Fibroblast of villous mesenchyme (primary cell): ENCODE measurements around the gene MTARC1. TPM values are rescaled to one million over a fixed set of nuclear protein-coding genes. Genes with fewer than 3 reads are reported as not detected.

Source experiments
- DNase-seq: peaks from one replicate; pipeline ENCODE4 v3.0.0-alpha.2; 2010; ENCODE audit warnings: low read depth
- H3K4me3 ChIP-seq: 2 replicates; pipeline ENCODE4 v1.5.1; 2011; ENCODE audit warnings: low read depth, mild to moderate bottlenecking, low read length
- total RNA-seq: library from RNA; depleted of rRNA; stranded (reverse); fragments of >200 nt; gene quantifications from 2 replicates; pipeline ENCODE4 v1.2.3, GENCODE V29; 2012
- TF ChIP-seq, protein P1 (sequence below): IDR thresholded peaks from 2 replicates; pipeline ENCODE4 v1.5.1; 2012; ENCODE audit warnings: low read depth, mild to moderate bottlenecking, low read length; ENCODE audit not compliant: insufficient read depth

Gene MTARC1
- total RNA-seq, 1 donor = 1.7 TPM

DNA sequence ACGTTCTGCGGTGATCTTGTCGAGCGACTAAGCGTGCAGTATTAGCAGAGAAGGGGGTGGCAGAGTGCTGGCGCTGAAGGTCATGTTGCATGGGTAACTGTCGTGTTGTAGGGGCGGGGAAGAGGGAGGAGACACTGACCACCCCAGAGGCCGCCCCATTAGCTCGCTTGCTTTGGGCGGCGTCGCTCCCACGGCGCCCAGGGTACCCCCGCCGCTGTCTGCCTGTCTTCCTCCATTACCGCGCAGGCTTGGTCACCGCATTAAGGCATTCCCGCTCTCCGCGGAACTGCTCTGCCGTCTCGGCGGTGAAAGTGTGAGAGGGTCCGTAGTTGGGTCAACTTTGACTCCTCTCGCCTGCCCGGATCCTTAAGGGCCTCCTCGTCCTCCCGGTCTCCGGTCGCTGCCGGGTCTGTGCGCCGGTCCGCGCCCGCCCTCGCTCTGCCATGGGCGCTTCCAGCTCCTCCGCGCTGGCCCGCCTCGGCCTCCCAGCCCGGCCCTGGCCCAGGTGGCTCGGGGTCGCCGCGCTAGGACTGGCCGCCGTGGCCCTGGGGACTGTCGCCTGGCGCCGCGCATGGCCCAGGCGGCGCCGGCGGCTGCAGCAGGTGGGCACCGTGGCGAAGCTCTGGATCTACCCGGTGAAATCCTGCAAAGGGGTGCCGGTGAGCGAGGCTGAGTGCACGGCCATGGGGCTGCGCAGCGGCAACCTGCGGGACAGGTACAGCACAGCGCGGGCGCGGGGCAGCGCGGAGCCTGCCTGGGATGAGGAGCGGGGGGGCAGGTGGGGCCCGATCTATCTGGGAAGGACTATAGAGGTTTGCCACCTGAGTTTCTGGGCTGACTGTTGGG is 38.4 kb upstream of the MTARC1 start, which contains the start of gene MTARC2:
Gene MTARC2, plus strand, starts transcription at position 234 of the 846 bp plus-strand sequence. Its CDS starts 210 bp downstream, at position 444.
- TF ChIP-seq, protein P1, sequence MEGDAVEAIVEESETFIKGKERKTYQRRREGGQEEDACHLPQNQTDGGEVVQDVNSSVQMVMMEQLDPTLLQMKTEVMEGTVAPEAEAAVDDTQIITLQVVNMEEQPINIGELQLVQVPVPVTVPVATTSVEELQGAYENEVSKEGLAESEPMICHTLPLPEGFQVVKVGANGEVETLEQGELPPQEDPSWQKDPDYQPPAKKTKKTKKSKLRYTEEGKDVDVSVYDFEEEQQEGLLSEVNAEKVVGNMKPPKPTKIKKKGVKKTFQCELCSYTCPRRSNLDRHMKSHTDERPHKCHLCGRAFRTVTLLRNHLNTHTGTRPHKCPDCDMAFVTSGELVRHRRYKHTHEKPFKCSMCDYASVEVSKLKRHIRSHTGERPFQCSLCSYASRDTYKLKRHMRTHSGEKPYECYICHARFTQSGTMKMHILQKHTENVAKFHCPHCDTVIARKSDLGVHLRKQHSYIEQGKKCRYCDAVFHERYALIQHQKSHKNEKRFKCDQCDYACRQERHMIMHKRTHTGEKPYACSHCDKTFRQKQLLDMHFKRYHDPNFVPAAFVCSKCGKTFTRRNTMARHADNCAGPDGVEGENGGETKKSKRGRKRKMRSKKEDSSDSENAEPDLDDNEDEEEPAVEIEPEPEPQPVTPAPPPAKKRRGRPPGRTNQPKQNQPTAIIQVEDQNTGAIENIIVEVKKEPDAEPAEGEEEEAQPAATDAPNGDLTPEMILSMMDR = no peak
- H3K4me3 ChIP-seq = peak within 1 kb of the TSS; percentile 84
- peak; percentile 79 for DNase-seq

GRCh38 chr1:220748936-220749335 is 37.8 kb upstream of the MTARC1 start:
- TF ChIP-seq, protein P1 = no peak
- no peak for DNase-seq
- H3K4me3 ChIP-seq = peak overlapping the region; percentile 84

DNA sequence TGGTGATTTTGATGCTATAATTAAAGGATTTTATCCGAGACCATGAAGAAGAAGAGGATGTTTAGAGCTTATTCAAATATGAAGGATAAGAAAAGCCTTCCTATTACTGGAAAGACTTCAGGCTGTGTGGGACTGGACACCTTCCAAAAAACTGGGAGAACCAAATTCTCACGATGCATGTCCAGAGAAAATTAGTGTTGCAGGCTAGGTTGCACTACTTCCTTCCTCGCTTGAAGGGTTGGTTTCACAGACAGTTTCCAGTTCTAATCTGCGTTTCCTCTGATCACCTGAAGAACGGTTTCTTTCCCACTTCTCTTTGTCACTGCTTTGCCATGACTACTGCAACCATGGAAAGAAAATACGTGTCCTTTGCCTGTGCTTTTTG is 36.6 kb upstream of the MTARC1 start:
- H3K4me3 ChIP-seq = no peak overlapping the region
- TF ChIP-seq, protein P1 = no peak
- DNase-seq = no peak

DNA sequence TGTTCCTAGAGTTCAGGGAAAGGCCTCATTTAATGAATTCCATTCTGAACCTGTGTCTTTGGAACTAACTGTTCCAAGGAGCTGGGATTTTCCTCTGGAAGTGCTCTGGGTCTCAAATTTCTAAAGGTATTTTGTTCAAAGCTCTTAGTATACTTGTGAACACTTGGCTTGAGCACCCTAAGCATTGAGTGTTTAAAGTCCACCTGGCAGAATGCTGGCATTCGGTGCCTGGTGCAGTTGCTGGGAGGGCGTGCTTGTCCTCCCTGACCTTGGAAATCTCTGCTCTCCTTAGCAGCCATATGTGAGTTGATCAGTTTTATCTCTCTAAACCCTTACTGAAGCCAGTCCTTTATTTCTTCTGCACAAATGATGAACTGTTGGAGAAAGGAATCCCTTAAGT is 35.6 kb upstream of the MTARC1 start:
- no peak for DNase-seq
- TF ChIP-seq, protein P1 = no peak

GRCh38 chr1:220754212-220754917 is 32.3 kb upstream of the MTARC1 start:
- H3K4me3 ChIP-seq = no peak overlapping the region
- TF ChIP-seq, protein P1 = no peak
- no peak for DNase-seq

More for the DNA sequence above, 35.6 kb upstream of the MTARC1 start:
- H3K4me3 ChIP-seq = no peak overlapping the region

DNA sequence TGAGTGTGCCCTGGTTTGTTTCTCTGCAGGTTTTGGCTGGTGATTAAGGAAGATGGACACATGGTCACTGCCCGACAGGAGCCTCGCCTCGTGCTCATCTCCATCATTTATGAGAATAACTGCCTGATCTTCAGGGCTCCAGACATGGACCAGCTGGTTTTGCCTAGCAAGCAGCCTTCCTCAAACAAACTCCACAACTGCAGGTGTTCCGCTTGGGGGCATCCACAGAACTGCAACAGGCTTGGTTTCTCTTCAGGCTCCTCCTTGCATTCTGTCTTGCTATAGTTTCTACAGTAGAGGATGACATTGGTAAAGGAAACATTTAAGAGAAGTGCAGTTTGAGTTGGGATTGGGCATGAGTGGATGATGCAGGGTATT is 31.8 kb upstream of the MTARC1 start:
- DNase-seq = no peak
- TF ChIP-seq, protein P1 = no peak
- no peak overlapping the region for H3K4me3 ChIP-seq
